HG02981 (cell line): ENCODE measurements around the gene ISCA1.

ENCODE experiments used
- ATAC-seq: cut with Tn5 transposase; IDR thresholded peaks from one replicate; pipeline ENCODE4 v1.9.1; 2021; ENCODE audit warnings: mild to moderate bottlenecking, moderate library complexity; ENCODE audit not compliant: unreplicated experiment

Gene ISCA1

GRCh38 chr9:86238861-86239770 is 43.2 kb downstream of the ISCA1 start:
- no peak for ATAC-seq

- no peak for ATAC-seq
These were observed 51.5 kb downstream of the ISCA1 start for GRCh38 chr9:86230858-86231257.

DNA sequence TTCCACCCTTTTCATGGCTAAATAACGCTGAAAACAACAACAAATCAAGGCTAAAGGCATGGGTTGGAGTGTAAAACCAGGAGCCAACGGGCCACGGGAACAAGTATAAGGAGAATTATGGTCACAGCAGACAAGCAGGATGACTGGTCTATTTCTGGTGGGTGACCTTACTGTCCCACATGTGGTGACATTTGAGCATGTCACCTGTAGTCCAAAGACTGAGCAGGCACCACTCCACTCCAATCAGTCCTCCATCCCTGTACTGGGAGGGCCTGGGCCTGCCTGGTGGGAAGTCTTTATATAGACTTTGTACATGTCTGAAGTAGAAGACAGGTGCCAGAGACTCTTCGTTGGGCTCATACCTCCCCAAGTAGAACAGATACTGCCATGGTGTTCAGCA is 59.7 kb downstream of the ISCA1 start:
- no peak for ATAC-seq

GRCh38 chr9:86219606-86220005 is 62.7 kb downstream of the ISCA1 start:
- no peak for ATAC-seq

DNA sequence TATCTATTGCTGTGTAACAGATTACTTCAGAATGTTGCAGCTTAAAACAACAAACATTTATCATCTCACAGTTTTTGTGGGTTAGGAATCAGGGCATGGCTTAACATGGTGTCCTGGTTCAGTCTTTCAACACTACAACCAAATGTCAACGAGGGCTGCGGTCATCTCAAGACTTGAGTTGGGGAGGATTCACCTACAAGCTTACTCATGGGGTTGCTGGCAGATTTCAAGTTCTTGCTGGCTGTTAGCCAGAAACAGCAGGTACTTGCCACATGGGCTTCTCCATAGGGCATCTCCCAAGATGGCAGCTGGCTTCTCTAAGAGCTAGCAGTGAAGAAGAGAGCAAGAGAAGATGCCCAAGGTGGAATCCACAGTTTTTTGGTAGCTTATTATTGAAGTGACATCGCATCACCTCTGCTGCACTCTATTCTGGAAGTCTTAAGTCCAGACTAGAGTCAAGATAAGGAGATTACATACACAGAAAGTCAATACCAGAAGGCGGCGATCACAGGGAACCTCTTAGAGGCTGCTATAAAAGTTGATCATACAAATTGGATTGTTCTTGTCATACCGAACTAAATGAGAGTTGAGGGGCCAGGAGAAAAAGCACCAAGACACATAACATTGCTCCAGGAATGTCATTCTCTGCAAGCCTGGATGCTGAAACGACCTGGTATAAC is 65.1 kb downstream of the ISCA1 start:
- no peak for ATAC-seq
